Raji (cell line): ENCODE data around the gene WDR7.

ENCODE experiments used
- POLR2A ChIP-seq: IDR thresholded peaks from 2 replicates; pipeline ENCODE4 v1.6.1; 2011; ENCODE audit warnings: low read depth, low read length, control low read depth; ENCODE audit not compliant: insufficient read depth

WDR7 gene

DNA sequence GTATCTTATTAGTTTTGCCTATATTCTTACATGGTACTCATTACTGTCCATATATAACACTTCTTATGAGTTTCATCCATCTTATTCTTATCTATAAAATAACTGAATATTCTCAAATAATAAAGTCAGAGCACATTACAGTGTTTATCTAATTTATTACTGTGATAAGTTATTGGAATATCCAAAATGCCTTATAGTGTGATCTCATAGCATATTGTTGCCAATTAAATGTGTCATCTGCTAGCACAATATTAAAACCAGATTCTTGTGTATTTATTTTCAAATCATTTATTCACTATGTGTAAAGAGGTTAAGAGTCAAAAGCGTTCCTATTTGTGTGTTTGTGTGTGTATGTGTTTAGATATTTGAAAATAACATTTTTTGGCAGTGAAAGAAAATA is 151.9 kb downstream of the WDR7 start:
- TF ChIP-seq POLR2A: no peak

DNA sequence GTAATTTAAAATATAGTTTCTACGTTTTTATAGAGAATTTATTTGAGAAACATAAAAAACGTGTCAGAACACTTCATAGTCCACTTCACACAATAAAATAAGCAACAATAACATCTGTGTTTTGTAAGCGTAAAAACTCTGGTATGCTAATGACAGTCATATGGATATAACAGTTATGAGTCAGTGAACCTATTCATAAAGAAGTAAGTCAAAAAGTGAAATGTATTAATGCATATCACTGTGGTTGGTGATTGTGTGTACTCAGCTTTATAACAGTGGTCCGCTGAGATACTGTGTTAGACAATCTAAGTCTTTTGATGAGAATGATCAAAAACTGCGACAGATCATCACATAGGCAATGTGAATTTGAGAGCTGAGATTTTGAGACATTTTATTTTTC is 153.2 kb downstream of the WDR7 start:
- TF ChIP-seq POLR2A: no peak

DNA sequence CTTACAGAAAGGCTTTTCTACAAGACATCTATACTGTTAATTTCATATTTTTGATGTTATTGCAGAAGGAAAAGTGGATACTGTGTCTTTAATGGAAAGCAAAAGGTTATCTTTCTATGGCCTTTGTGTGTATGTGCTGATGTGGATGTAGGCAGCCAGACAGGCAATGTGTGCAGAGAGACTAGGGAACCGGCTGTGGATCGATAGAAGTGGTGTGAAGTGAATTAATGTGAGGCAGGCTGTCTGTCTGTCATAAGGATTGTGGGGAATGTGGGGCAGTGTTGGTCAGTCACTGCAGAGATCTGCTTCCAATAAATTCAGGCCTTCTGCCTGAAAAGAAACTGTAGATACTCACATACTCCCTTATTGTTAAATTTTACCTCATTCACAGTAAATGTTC is 156.7 kb downstream of the WDR7 start:
- no peak for TF ChIP-seq POLR2A

DNA sequence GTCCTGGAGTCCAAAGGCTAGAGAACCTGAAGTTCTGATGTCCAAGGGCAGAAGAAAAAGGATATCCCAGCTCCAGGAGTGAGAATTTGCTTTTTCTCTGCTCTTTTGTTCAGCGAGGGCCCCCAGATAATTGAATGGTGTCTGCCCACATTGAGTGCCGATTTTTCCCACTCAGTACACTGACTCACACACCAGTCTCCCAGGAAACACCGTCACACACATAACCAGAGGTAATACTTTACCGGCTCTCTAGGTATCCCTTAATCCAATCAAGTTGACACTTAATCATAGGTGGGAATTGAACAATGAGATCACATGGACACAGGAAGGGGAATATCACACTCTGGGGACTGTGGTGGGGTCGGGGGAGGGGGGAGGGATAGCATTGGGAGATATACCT is 161.5 kb downstream of the WDR7 start:
- no peak for TF ChIP-seq POLR2A

DNA sequence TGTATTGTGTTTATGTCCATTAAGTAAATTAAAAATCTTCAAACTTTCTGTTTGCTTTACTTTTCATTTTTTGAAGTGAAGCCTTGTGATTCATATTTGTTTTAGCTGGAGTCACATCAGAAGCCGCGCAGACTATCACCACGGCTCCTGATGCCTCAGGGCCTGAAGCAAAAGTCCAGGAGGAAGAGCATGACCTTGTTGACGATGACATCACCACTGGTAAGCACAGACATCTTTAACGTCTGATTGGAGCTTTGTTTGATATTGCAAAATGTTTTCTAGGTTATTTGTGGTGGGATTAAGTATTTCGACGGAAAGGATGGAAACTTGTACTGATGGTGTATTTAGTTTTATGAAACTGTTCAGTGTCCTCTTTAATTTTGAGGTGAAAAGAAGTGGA is 164.8 kb downstream of the WDR7 start:
- TF ChIP-seq POLR2A: no peak

DNA sequence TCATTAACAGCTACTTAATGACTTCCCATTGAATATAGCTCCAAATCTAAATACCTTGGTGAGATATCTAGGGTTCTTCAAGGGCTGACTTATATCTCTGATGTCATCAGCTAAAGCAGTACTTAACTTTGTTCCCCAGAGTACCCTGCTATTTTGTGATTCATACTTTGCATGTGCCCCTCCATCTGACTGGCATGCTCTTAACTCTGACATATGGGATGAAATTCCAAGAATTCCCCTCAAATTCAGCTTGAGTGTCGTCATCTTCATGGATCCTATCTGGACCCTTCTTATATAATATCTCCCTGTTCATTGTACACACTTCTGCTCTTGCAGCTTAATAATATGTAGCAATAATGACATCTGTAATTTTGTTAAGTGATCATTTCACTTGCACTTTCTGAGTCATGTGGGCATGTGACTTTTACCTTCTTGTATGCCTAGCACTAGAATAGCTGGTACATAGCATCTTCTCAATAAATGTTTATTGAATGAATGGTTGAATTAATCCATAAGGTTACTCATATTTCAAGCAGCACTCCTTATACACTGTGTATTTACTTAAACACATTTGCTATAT is 172.9 kb downstream of the WDR7 start:
- no peak for TF ChIP-seq POLR2A

DNA sequence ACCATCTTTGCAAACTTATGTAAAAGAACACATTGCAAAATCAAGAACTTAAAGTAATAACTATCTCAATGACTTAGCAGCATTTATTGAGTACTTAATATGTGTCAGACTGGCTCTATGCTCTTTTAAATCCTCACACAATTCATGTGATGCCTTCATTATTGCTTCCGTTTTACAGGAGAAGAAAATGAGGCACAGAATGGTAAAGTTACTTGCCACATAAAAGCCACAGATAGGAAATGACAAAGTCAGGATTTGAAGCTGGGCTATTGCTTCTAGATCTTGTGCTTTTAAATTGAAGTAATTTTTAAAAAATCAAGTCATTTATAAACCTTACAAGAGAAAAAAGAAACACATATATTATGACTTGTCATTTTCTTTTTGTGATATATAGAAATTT is 174.2 kb downstream of the WDR7 start:
- TF ChIP-seq POLR2A: no peak

DNA sequence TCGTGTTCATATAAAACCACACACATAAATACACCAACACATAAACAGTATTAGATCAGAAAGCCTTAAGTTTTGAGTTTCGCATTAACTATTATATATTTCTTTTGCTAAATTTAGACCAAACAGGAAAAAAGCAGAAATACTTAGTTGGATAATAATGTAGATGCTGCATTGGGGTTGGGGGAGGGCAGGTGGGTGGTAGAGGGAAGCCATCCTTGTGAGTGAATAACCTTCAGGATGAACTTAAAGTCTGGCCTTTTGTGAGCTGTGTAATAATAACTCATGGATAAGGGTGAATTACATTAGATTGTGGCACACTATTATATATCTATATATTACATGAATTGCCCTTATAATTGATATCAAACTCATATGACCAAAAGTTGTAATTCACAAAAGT is 174.7 kb downstream of the WDR7 start:
- no peak for TF ChIP-seq POLR2A

DNA sequence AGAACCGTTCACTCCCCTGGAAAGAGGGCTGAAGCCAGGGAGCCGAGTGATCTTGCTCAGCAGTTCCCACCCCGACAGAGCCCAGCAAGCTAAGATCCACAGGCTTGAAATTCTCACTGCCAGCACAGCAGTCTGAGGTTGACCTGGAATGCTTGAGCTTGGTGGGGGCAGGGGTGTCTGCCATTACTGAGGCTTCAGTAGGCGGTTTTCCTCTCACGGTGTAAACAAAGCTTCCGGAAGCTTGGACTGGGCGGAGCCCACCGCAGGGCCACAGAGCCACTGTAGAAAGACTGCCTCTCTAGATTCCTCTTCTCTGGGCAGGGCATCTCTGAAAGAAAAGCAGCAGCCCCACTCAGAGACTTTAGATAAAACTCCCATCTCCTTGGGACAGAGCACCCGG is 180.8 kb downstream of the WDR7 start:
- TF ChIP-seq POLR2A: no peak

DNA sequence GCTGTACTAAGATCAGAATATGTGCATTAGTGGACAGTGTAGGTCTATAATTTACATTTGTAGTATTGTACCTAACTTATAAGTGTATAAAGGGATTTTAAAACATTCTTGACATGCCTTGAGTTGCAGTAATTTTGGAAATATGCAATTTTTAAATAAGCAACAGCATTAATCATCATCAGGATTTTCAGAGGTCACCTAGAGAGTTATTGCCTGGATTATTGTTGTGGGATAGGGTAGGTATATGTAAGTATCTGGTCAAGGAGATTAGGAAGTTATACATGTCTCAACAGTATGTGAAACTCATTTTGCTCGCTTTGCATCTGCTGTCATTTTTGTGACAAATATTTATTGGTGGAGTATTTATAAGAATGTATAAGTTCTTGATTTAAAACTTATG is 184.2 kb downstream of the WDR7 start:
- TF ChIP-seq POLR2A: no peak

DNA sequence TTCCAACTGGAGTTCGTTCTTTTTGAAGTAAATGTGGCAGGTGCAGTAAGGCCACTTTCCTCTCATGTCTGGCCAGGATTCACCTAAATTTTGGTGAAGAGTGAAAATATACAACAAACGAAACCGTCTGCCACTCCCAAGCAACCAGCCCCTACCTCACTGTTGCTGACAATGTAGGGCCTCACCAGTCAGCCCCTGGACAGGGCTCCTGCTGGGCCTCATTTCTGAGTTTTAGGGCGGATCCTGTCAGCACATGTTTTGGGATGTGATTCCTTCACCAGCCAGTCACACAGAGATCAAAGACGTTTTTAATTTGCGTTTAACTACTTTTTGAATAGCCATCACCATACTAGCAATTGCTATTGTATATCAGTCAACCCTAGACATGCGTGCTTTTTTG is 185.0 kb downstream of the WDR7 start:
- TF ChIP-seq POLR2A: no peak

DNA sequence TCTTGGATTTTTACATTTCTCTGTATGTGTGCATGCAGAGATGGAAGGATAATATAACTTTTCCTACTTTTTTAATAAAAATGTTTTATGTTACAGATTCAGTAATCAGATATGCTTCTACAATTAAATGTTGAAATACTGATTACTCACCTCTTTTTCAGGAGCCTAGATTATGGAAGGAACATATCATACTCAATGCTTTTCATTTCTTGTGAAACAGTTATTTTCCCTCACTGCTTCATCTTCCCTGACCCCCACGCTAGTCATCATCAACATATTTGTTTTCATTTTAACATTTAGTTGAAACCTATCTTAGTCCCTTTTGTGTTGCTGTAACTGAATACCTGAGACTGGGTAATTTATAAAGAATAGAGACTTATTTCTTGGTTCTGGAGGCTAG is 190.7 kb downstream of the WDR7 start:
- no peak for TF ChIP-seq POLR2A

DNA sequence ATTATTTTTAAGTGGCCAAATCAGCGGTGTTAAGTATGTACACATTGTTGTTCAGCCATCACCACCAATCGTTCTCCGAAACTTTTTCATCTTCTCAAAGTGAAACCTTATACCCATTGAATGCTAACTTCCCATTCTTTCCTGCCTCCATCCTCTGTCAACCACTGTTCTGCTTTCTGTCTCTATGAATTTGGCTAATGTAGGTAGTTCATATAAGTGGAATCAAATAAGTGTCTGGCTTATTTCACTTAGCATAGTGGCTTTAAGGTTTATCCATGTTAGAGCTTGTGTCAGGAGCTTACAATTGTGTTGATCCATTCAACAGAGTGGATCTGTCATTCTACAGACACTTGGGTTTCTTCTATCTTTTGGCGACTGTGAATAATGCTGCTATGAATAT is 192.1 kb downstream of the WDR7 start:
- no peak for TF ChIP-seq POLR2A

DNA sequence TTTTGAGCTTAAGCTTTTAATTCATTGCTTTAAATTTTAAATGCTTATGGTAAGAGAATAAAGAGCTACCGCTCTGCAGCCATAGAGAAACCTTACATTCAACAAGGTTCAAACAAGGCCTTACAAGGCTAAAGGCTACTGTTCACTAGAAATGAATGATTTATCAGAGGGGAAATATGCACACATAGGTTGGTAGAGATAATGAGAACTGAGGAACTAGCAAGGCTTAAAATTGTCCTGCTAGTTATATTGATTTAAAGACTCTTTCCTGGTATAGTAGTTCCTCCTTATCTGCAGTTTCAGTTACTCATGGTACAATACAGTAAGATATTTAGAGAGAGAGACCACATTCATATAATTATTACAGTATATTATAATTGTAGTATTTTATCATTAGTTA is 193.4 kb downstream of the WDR7 start:
- TF ChIP-seq POLR2A: no peak

DNA sequence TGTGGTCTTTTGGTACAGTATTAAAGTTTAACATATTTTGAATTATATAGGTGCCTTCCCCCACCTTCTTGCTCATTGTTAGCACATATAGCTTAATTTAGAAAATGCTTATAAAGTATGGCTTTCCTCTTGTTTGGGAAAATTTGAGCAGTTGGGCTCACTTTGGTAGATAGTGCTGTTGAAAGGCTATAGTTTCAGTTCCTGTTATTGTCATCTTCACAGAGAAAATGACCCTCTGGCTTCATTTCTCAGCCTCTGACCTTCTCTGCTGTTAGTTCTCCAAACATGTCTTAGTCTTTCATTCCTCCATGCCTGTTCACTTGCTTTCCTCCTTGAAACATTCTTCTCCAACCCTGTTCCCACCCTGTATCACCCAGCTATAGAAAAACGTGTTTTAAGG is 200.6 kb downstream of the WDR7 start:
- no peak for TF ChIP-seq POLR2A

DNA sequence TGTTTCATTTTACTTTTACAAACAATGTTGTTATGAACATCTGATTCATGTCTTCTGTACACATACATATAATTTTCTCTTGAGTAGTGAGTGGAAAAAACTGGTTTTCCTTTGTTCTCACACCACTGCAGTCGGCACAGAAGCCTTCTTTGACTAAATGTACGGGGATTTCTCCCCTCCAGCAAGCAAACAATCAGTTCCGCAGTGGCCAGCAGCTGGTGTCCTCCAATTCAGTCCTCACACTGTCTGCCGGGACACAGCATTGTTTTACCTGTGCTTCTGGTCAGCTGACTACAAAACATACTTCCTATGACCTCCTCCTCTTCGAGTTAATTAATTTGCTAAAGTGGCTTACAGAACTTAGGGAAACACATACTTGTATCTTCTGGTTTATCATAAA is 202.8 kb downstream of the WDR7 start:
- no peak for TF ChIP-seq POLR2A

DNA sequence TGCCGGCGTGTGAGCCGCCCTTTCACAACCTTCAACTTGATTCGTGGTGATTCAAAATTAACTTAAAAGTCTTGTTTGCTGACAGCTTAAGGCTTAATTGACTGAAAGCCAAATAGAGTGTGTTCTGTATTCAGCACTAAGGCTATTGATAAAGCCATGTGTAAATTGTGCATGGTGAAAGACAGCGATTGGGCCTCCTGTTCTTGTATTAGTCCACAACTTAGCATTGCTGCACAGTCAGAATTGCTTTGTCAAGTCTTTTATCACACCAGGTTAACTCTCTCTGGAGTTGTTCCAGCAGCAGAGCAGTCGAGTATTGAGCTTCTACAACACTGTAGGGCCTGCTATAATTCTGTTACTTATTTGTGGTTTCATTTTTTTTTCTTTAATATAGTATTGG is 210.1 kb downstream of the WDR7 start:
- no peak for TF ChIP-seq POLR2A

DNA sequence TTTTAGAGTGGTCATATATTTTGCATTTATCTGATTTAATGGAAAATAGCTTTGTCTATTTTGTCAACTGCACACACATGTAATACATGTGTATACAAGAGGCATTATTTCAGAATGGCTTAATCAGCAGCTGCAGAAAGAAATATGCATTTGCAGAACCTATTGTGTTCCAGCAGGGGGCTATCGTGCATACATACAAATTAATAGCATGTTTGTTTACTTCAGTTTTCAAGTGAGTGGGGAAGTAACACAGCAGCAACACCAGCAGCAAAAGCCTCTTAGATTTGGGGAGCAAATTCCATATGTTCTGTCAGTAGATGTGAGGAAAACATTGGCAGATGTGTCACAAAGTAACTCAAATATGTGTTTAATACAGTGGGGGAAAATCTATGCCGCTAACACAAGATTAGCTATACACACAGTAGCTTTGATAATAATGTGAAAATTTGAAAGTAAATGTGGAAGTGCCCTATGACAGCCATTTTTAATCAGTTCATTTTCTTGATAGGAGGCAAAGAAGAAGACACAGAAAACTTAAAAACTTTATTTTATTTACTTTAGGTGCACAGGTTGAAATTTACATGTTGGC is 218.1 kb downstream of the WDR7 start:
- TF ChIP-seq POLR2A: no peak

DNA sequence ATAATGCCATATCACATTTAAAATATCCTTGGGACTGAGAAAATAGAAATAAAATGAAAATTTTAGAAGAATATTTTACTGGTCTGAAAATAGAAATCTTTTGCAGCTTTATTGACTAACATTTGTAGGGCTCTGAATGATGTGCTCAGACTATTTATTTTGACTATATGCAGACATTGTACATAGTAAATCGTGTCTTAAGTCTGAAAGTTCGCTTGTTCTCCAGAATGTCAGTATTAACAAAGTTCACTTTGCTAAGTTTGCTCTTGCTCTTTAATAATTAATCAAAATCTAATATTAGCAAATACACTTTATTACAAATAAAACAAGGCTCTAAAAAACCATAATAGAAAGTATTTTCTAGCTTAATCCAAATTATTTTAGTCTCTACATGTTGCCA is 219.8 kb downstream of the WDR7 start:
- no peak for TF ChIP-seq POLR2A
